Colonic mucosa (tissue), 4 donors: ENCODE results near the gene MOXD1. TPM values are rescaled to one million over a fixed set of nuclear protein-coding genes. Genes with fewer than 3 reads are reported as not detected.

Experiments
- DNase-seq: peaks from one replicate; pipeline ENCODE4 v3.0.0-alpha.2; 2020
- H3K27ac ChIP-seq: fragments of 200-600 bp; one replicate; pipeline ENCODE4 v1.8.0; 2021
- H3K27me3 ChIP-seq: fragments of 200-600 bp; one replicate; pipeline ENCODE4 v1.8.0; 2021
- H3K36me3 ChIP-seq: fragments of 200-600 bp; one replicate; pipeline ENCODE4 v1.8.0; 2021
- H3K4me1 ChIP-seq: fragments of 200-600 bp; one replicate; pipeline ENCODE4 v1.8.0; 2021; ENCODE audit warnings: mild to moderate bottlenecking
- H3K4me3 ChIP-seq: fragments of 200-600 bp; one replicate; pipeline ENCODE4 v1.8.0; 2021
- H3K9ac ChIP-seq, 2 donors: one replicate each; pipeline ENCODE4 v1.7.0; 2013; ENCODE audit warnings: control low read depth in 2 of 2, low read depth in 2 of 2, low read length in 2 of 2
- H3K9me3 ChIP-seq: fragments of 200-600 bp; one replicate; pipeline ENCODE4 v1.8.0; 2021
- CTCF ChIP-seq: fragments of 200-600 bp; IDR thresholded peaks from one replicate; pipeline ENCODE4 v1.8.0; 2022; ENCODE audit warnings: antibody characterized with exemption, mild to moderate bottlenecking
- intact Hi-C: fragments of 100-400 bp; cut with DNase I; formaldehyde crosslinking; loops from one replicate; pipeline ENCODE4 v1.14.1; 2022
- total RNA-seq, 2 donors: library from RNA; stranded (reverse); fragmentation: NEBNext Ultra II Directional in 1 of 2; extraction: Animal tissue kit (Norgen Biotek cat#: 25700) in 1 of 2; gene quantifications; one replicate each; pipeline ENCODE4 v1.2.1, GENCODE V29; 2021
- donor health status: healthy.
- donor health status: DM: no; HTN: no; CAD: no.
- donor health status: DM: no; HTN: no; CAD: no.

The MOXD1 gene
- total RNA-seq, 2 donors from 2014 or later, result 2.3 to 5.6 TPM

GRCh38 chr6:132405143-132405915 lies 4.1 kb upstream of the MOXD1 start:
- H3K27ac ChIP-seq, result no peak overlapping the region
- TF ChIP-seq CTCF, result no peak
- no peaks in the 10 kb centered on the region for H3K9me3 ChIP-seq
- H3K27me3 ChIP-seq, result peaks cover 25% of the 10 kb centered on the region
- H3K4me3 ChIP-seq, result no peak overlapping the region
- intact Hi-C loops, result no loop called here
- H3K36me3 ChIP-seq, result no peaks in the 10 kb centered on the region
- DNase-seq, result no peak
- H3K4me1 ChIP-seq, result no peaks in the 10 kb centered on the region
- H3K9ac ChIP-seq, result no peak overlapping the region

GRCh38 chr6:132404736-132405135 lies 3.5 kb upstream of the MOXD1 start:
- Histone ChIP-seq H3K27me3 (peaks cover 27% of the 10 kb centered on the region), H3K9me3 (no peaks in the 10 kb centered on the region), H3K4me1 (no peaks in the 10 kb centered on the region), H3K9ac (no peak overlapping the region), H3K4me3 (no peak overlapping the region), H3K27ac (no peak overlapping the region), H3K36me3 (no peaks in the 10 kb centered on the region)
- no peak for TF ChIP-seq CTCF
- DNase-seq, result no peak
- intact Hi-C loops, result no loop called here

DNA sequence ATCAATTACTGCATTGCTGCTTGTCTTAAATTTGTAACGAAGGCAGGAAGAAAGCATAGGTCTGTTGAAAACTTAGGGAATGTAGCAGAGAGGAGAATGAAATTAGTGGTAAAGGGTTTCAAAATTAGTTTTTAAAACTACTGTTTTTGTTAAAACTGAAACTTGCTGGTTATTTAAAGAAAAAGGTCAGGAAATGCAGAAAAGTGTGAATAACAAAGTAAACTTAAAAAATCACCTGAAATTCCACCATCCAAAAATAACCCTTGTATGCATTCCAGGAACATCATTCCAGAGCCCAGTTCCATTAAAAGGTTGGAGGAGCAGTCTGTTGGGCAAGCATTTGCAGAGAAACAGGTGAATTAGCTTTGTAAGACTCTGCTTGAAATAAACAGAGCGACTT lies 3.1 kb upstream of the MOXD1 start:
- Histone ChIP-seq H3K4me3 (no peak overlapping the region), H3K27me3 (peaks cover 27% of the 10 kb centered on the region), H3K9me3 (no peaks in the 10 kb centered on the region), H3K4me1 (no peaks in the 10 kb centered on the region), H3K27ac (no peak overlapping the region), H3K9ac (no peak overlapping the region), H3K36me3 (no peaks in the 10 kb centered on the region)
- no peak for TF ChIP-seq CTCF
- no peak for DNase-seq
- intact Hi-C loops, result no loop called here

- peak overlapping the region; percentile 47 for H3K4me3 ChIP-seq
- no peaks in the 10 kb centered on the region for H3K9me3 ChIP-seq
- no peaks in the 10 kb centered on the region for H3K4me1 ChIP-seq
- no peak for DNase-seq
- TF ChIP-seq CTCF, result no peak
- peaks cover 27% of the 10 kb centered on the region for H3K27me3 ChIP-seq
- H3K9ac ChIP-seq, result peak overlapping the region in 1 of 2 donors; percentile 26
- no peak overlapping the region for H3K27ac ChIP-seq
- no peaks in the 10 kb centered on the region for H3K36me3 ChIP-seq
- intact Hi-C loops, result no loop called here
Measured at GRCh38 chr6:132401618-132402285, 477 bp upstream of the MOXD1 start.

- H3K4me1 ChIP-seq, result no peaks in the 10 kb centered on the region
- no peaks in the 10 kb centered on the region for H3K36me3 ChIP-seq
- peaks cover 27% of the 10 kb centered on the region for H3K27me3 ChIP-seq
- H3K27ac ChIP-seq, result no peak overlapping the region
- intact Hi-C loops, result no loop called here
- H3K4me3 ChIP-seq, result peak overlapping the region; percentile 47
- H3K9ac ChIP-seq, result peak overlapping the region; percentile 26 to 69
- H3K9me3 ChIP-seq, result no peaks in the 10 kb centered on the region
- no peak for DNase-seq
- TF ChIP-seq CTCF, result no peak
Measured at GRCh38 chr6:132400555-132400882, 756 bp downstream of the MOXD1 start.
